Raji (cell line): ENCODE data around the gene KIF3A.

Source experiments
- POLR2A ChIP-seq: IDR thresholded peaks from 2 replicates; pipeline ENCODE4 v1.6.1; 2011; ENCODE audit warnings: low read depth, low read length, control low read depth; ENCODE audit not compliant: insufficient read depth

Gene KIF3A

DNA sequence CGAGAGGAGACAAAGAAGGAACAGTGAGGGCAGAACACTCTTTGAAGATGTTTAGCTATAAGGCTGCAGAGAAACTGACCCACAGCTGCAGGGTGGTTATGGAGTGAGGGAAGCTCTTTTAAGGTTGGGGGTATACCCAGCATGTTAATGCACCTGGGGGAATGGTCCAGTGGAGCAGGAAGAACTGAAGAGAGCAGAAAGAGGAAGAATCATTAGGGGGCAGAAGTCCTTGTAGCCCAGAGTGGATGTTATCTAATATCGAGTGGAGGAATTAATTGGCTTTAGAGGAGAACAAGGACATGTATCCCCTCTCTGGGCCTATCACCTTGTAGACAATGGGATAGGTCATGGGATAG is 55.9 kb downstream of the KIF3A start:
- no peak for TF ChIP-seq POLR2A

DNA sequence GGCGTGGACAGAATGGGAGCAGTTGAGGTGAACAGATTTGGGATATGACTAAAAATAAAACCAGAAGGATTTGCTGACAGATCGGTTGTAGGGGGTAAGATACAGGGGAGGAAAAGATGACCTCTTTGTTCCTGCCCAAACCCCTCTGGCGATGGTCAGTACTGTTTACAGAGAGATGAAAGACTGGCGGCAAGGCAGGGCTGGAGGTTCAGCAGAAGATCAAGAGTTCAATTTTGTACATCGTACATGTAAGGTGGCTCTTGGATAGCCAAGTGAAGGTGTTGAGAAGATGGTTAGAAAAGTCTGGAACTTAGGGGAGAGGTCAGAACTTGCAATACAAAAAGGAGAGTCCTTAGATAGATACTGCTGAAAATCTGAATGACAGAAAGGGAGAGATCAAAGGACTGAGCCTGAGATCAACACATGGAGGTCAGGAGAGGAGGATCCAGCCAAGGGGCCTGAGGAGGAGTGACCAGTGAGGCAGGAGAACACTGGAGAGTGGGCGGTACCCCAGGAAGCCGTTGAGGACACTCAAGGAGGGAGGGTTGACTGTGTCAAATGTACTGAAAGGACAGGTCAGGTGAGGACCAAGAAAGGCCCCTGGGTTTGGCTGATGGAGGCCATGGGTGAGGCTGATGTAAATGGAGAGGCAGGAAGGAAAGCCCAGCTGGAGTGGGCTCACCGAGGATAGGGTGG is 56.4 kb downstream of the KIF3A start:
- TF ChIP-seq POLR2A, result no peak

DNA sequence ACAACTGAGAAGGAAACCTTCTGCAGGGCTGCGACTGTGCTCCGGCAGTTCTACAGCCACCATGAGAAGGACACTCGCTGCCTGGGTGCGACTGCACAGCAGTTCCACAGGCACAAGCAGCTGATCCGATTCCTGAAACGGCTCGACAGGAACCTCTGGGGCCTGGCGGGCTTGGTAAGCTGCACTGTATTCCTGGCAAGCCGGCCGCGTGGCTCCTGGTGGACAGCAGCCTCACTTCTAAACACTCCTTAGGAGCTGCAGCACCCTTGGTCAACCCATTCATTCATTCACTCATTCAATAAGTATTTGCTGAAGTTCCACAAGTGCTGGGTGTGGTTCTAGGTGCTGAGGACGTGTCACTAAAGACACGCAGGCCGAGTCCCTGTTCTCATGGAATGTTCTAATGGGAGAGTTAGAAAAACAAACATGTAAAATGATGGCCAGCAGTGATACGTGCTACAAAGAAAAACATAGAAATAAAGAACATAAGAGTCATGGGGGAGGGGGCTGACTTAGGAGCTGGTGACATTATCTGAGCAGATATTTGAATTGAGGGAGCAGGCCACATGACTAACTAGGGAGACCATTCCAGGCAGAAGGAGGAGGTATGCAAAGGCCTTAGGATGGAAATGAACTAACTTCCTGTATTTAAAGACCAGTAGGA is 57.5 kb downstream of the KIF3A start:
- no peak for TF ChIP-seq POLR2A

DNA sequence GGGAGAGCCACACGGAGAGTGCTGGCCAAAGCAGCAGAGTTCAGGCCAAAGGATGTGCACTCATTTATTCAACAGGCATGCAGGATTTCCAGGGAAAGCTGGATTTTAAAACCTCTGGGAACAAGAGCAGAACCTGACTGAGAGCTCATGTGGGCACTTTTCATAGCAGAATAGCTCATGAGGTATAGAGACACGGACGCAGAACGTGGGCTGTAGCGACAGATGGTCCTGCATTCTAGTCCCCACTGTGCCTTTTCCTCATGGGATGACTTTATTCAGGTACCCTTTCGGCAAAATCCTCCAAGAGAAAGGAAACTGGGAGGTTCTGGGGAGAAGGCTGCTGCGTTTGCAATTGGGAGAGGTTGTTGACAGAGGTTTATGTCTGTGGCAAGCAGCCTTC is 58.2 kb downstream of the KIF3A start:
- no peak for TF ChIP-seq POLR2A

DNA sequence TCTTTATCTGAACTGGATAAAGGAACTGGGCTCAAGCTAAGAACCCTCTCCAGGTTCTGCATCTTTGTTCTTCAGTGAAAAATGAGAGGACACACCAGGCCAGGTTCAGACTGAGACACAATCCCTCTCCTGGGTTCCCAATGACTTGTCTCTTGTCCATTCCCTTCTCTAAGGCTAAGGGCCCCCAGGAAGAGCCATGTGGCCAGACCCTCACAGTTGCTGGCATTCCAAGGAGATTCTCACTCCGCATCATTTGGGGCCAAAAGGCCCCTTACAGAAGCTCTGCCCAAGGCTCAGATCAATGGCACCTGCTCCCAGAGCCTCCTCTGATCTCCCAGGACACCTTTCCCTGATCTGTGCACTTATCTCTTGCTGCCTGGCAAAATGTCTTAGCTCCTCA is 58.6 kb downstream of the KIF3A start:
- TF ChIP-seq POLR2A, result no peak

DNA sequence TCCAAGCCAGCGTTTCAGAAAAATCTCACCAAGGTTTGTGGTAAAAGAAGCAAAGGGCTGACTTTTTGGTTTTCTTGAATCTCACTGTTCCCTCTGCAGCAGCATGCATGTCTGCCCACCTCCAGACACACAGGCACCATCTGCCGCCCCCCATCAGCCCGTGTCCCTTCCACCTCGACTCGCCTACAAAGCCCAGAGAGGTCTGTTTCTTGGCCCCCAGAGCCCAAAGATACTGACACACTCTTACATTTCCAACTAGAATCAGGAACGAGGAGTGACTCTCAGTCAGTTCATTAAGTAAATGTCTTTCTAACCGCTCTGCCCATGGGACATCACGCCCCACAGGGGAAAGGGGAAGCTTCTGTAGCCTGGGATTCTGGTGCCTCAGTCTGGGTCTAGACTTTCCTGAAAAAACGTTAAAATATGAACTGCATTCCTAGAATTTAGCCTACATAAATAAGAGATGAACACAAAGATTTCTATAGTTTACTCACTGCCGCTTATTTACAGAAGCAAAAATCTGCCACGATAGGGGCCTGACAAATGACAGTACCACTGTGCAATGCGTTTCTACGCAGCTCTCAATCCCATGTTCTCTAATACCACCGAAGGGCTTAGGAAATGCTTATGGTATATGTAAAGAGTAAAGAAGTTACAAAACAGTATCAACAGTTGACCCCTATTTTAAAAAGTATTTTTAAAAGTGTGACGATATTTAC is 59.5 kb downstream of the KIF3A start:
- TF ChIP-seq POLR2A, result no peak

DNA sequence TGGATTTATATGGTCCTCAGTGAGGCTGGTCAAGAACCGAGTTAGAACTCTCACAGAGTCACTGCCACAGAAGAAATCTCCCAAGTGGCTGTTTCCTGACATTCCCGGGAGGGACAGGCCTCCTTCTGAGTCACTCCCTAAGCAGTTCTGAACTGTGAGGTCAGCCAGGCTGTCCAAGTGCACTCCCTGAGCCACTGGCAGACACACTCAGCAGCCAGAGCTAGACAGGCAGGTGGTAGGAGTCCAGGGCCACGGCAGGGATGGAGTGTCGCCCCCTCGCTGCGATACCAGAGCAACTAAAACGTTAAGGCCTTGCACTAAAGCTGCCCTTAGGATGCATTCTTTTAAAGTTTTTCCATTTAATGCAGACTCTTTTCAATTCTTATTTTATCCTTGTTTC is 60.2 kb downstream of the KIF3A start:
- no peak for TF ChIP-seq POLR2A

DNA sequence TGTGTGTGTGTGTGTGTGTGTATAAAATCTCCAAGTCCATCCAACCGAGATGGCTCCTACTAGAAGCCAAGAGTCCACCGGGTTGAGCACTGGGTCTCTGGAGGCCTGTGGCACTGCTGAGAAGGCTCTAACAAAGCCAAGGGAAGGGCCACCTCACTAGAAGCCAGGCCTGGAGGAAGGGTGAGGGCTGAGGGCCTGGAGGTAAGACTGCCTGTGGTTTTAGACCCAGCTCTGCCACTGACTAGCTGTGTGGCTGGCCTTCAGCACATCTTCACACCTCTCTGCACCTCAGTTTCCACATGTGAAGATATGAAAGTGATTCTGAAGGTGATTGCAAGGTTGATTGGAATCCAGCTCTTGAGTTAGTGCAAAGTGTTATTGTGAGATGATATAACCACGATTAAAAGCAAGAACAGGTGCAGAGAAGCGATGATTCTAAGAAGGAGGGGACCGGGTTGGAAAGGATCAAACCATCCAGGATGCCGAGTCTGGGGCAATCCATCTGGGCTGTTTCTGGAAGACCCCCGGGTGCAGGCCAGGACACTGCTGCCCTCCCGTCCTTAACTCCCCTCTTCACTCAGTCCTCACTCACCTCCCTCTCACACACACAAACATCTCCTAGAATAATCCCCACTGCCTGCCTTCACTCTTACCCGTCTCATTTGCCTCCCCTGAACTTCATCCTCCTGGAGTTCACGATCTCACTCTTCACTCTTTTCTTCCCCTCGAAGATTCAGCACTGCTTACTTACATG is 61.2 kb downstream of the KIF3A start:
- TF ChIP-seq POLR2A, result no peak

DNA sequence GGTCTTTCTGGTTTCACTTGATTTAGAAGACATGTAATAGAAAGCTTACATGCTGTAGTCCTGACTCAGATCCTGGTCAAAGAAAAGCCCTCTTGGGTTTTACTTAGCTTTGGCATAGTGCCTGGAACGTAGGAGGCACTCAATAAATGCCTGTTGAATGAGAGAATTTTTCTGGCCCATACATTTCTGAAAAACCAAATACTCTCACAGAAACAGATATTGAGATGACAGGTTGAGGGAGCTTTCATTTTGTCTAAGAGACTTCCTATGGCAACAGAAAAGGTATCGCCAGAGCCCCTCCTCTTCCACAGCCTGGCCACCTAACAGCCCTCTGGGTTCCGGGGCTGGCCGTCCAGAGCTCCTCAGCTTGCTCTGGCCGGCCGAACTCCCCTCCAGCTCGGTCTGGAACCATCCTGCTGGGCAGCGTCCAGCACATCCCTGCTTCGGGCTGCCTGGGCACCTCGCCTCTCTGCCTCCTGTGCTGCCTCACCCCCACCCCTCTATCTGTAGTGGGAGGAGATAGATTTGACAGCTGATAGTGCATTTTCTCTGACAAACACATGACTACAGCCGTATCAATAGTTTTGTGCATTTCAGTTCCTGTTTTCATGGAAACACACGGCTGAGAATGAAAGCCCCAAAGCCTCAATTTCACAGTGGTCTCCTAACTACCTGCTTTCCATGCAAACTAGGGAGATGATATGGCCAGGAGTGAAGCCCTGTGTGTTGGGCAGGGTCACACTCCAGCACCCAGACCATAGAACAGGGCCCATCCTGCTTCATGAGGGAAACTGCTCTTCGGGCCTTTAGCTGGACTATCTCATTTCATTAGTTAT is 62.5 kb downstream of the KIF3A start:
- TF ChIP-seq POLR2A, result no peak

DNA sequence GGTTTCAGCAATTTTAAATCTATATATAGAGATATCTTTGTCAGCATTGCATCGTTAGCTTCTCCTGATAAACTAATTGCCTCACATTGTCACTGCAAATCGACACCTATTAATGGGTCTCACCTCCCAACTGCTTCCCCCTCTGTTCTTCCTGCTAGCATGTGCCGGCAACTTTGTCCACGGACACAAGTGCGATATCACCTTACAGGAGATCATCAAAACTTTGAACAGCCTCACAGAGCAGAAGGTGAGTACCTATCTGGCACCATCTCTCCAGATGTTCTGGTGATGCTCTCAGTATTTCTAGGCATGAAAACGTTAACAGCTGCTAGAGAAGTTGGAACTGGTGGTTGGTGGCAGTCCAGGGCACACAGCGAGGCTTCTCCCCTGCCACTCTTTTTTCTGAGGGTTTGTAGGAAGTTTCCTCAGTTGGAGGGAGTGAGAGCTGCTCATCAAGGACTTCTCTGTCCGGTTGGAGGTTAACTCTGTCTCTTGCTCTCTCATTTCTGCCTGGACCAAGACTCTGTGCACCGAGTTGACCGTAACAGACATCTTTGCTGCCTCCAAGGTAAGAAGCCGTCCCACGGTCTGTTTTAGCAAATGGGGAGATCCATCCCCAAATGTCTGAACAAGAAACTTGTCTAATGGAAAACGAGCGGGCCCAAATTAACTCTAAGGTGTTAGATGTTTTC is 63.3 kb downstream of the KIF3A start, which contains the start of gene IL4:
Gene IL4 (plus strand): TSS at position 51 of the 692 bp plus-strand sequence. CDS start 62 bp downstream, at position 113.
- TF ChIP-seq POLR2A, result no peak

DNA sequence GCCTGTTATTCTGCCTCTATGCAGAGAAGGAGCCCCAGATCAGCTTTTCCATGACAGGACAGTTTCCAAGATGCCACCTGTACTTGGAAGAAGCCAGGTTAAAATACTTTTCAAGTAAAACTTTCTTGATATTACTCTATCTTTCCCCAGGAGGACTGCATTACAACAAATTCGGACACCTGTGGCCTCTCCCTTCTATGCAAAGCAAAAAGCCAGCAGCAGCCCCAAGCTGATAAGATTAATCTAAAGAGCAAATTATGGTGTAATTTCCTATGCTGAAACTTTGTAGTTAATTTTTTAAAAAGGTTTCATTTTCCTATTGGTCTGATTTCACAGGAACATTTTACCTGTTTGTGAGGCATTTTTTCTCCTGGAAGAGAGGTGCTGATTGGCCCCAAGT is 63.9 kb downstream of the KIF3A start:
- TF ChIP-seq POLR2A, result no peak

DNA sequence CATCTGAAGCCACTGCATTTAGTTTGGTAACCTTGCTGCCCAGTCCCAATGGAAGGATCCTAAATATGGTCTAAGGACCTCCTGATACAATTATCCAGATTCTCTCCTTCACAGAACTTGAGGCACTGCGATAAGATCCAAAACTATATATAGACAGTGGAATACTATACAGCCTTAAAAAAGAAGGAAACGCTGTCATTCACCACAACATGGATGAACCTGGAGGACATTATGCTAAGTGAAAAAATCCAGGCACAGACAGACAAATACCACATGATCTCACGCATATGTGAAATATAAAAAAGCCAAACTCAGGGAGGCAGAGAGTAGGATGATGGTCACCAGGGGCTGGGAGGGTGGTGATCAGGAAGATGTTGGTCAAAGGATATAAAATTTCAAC is 66.3 kb downstream of the KIF3A start:
- TF ChIP-seq POLR2A, result no peak

DNA sequence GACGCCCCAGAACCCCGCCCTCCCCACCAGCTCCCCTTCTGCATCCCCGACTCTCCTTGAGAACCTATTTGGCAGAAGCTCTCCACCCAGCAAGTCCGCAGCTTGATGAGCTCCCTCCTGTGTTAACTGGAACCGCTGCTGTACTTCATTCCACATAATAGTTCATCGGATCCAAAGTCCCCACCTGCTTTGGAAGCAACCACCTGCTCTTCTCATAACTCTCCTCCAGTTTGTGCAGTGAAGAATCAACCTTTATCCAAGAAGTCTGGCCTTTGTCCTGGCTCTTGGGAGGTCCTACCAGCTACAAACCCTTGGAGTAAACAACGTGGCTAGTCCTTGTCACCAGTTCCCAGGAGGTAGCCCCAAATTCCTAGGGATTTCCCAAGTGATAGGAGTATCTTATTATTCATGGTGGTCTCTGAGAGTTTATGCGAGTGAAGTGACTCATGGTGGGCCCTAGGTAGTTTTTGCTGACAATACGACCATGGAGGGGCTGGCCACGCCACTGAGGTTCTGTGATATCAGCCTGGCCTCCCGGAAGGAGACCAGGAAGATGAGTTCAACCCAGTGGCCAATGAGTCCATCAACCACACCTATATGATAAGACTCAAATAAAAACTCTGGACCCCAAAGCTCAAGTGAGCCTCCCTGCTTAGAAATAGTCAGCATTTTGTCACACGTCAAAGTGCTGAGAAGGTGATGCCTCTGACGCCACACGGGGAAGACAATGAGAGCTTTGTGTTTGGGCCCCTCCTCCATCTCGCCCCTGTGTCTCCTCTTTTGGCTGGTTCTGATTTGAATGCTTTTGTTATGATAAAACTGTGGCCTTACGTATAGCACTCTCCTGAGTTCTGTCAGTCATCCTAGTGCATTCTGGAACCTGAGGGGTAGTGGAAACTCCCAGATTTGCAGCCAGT is 67.1 kb downstream of the KIF3A start:
- TF ChIP-seq POLR2A, result no peak
